ENCODE data around the gene INTS13.

Gene INTS13

DNA sequence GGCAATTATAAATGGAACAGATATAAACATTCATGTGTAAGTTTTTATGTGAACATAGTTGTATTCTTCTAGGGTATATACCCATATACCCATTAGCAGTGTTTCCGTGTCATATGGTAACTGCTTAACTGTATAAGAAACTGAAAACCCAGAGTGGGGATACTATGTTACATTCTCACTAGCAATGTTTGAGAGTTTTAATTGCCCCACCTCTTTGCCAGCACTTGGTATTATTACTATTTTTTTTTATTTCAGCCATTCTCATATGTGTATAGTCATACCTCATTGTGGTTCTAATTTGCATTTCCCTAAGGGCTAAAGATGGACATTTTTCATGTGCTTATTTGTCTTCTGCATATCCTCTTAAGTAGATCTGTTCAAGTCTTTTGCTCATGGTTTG, 76.1 kb downstream of the INTS13 start:
- no peak overlapping the region for H3K4me3 ChIP-seq (ENCODE audit: low read depth, low read length)
- TF ChIP-seq CTCF (IDR thresholded peaks at IDR 0.05; ENCODE audit: control insufficient read depth, extremely low read depth, insufficient read depth) = no peak
- no peak for DNase-seq (ENCODE audit: low read depth)

DNA sequence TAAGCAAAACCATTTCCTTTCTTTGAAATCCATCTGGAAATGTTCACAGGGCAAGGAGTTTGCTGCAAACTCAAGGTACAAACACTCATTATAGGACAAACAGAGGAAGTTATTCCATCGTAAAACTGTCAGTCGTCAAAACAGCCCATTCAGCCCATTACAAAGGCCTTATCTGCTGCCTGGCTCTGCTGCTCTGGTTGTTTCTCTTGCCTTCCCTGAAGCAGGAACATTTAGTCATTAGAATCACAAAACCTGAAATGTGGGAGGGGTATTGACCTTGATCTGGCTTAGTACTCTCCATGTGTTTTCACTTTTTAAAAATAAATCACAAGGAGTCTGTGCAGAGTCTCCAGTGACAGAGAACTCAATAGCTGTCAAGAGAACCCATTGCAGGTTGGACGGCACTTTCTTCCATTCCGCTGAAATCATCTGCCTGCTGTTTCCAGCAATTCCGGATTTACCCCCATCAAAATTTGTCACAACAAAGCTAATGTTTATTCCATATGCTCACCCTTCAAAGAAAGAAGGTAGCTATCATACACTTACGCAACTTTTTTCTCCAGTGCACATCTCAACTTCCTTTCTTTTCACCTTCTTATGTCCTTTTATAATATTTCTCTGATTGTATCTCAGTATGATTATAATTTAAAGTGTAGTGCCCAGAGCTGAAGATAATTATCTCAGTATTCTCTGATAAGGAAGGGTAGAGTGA, 80.2 kb downstream of the INTS13 start:
- no peak overlapping the region for H3K4me3 ChIP-seq (ENCODE audit: low read depth, low read length)
- no peak for DNase-seq (ENCODE audit: low read depth)
- TF ChIP-seq CTCF (IDR thresholded peaks at IDR 0.05; ENCODE audit: control insufficient read depth, extremely low read depth, insufficient read depth) = no peak

- no peak for DNase-seq (ENCODE audit: low read depth)
- TF ChIP-seq CTCF (IDR thresholded peaks at IDR 0.05; ENCODE audit: control insufficient read depth, extremely low read depth, insufficient read depth) = no peak
Observed at GRCh38 chr12:26855337-26855736, 82.4 kb downstream of the INTS13 start.

More at GRCh38 chr12:26855337-26855736, 82.4 kb downstream of the INTS13 start:
- no peak overlapping the region for H3K4me3 ChIP-seq (ENCODE audit: low read depth, low read length)
